Dedifferentiated amniotic fluid mesenchymal stem cell (primary cell): ENCODE data around the gene CPAMD8.
"Not testable (repeated sequence)": the region's sequence is repeated elsewhere in the genome, so short reads cannot be mapped to it uniquely, and the experiment has no call there.

ENCODE experiments used
- DNase-seq: peaks from one replicate; pipeline ENCODE4 v3.0.0-alpha.2; 2016; ENCODE audit errors: extremely low spot score

The CPAMD8 gene

GRCh38 chr19:17001603-17002183 is 24.9 kb downstream of the CPAMD8 start:
- no peak for DNase-seq

GRCh38 chr19:16998635-16999194 is 27.9 kb downstream of the CPAMD8 start:
- DNase-seq: no peak

- not testable (repeated sequence) for DNase-seq
These were observed 29.6 kb downstream of the CPAMD8 start for GRCh38 chr19:16996838-16997490.

DNA sequence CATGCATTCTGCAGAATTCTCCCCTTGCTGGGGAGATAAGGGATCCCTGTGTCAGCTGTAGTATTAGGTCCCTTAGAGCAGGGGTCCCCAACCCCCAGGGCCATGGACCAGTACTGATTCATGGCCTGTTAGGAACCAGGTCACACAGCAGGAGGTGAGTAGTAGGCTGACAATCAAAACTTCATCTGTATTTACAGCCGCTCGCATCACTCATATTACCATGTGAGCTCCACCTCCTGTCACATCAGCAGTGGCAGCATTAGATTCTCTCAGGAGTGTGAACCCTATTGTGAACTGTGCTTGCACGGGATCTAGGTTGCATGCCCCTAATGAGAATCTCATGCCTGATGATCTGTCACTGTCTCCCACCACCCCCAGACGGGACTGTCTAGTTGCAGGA is 37.9 kb downstream of the CPAMD8 start:
- DNase-seq: no peak

GRCh38 chr19:16985403-16985802 is 41.2 kb downstream of the CPAMD8 start:
- DNase-seq: no peak

- not testable (repeated sequence) for DNase-seq
These were observed 44.0 kb downstream of the CPAMD8 start for GRCh38 chr19:16982586-16982985.

GRCh38 chr19:16978839-16979802 is 47.5 kb downstream of the CPAMD8 start:
- no peak for DNase-seq

GRCh38 chr19:16978156-16978555 is 48.5 kb downstream of the CPAMD8 start:
- DNase-seq: no peak

GRCh38 chr19:16977306-16977705 is 49.3 kb downstream of the CPAMD8 start:
- no peak for DNase-seq

- no peak for DNase-seq
These were observed 50.2 kb downstream of the CPAMD8 start for GRCh38 chr19:16976446-16976845.

GRCh38 chr19:16970821-16971220 is 55.8 kb downstream of the CPAMD8 start:
- DNase-seq: no peak

GRCh38 chr19:16969135-16969534 is 57.5 kb downstream of the CPAMD8 start:
- DNase-seq: no peak

GRCh38 chr19:16960996-16961822 is 65.4 kb downstream of the CPAMD8 start:
- DNase-seq: not testable (repeated sequence)

DNA sequence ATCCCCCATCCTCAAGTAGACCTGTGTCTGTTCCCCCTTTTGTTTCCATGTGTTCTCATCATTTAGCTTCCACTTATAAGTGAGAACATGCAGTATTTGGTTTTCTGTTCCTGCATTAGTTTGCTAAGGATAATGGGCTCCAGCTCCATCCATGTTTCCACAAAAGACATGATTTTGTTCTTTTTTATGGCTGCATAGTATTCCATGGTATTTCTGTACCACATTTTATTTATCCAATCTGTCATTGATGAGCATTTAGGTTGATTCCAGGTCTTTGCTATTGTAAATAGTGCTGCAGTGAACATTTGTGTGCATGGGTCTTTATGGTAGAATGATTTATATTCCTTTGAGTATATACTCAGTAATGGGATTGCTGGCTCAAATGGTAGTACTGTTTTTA is 68.3 kb downstream of the CPAMD8 start:
- not testable (repeated sequence) for DNase-seq

GRCh38 chr19:16957855-16958254 is 68.8 kb downstream of the CPAMD8 start:
- no peak for DNase-seq

DNA sequence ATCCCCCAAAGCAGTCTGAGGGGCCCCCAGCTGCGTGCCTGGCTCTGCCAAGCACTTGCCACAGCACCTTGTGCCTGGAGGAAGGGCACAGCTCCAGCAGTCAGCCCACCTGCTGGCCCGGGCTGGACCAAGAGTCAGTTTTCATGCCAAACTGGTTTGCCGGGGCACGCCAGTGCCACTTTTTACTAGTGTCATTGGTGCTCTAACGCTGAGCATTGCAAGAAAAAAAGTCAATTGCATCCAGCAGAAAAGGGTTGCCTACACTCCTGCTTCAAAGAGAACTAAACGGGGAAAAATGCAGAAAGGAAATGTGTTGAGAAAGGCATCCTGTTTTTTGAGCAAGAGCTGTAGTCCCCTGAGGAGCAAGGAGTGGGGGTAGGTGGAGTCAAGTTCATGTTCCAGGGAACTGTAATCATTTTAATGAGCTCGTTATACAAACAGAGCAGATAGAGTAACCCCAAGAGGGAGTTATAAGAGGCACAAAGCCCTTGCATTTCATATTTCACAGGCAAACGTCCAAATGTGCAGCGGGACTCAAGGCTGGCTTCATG is 69.4 kb downstream of the CPAMD8 start:
- no peak for DNase-seq

GRCh38 chr19:16955161-16955560 is 71.4 kb downstream of the CPAMD8 start:
- no peak for DNase-seq

DNA sequence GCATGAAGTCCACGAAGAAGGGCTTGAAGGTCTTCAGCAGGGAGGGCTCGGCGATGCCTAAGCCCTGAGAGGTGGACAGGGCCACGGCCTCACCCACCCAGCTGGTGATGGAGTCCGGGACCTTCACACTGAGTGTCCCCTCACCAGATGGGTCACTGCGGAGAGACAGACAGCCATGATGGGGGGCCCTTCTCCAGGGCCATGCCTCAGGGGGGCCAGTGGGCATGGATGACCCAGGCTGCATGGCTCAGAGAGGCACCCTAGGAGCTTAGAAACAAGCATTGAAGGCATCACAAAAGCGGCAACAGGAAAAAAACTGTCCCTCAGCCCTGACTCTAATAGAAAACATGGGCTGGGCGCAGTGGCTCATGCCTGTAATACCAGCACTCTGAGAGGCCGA is 74.6 kb downstream of the CPAMD8 start:
- DNase-seq: no peak

DNA sequence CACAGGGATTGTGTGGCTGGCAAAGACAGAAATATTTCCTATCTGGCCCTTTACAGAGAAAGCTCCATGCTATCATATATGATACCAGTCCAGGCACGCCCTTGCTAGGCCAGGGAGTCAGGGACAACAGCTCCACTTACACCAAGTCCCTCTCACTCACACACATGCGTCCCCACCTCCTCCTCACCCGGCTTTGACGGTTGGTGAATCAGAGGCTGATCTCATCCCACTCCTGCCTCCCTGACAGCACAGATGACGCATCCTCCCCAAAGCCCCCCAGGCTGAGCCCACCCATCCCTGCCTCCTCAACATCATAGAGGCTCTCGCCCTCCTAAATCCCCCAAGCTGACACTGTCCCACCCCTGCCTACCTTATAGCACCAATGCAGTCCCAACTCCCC is 75.1 kb downstream of the CPAMD8 start:
- no peak for DNase-seq

- DNase-seq: no peak
These were observed 77.0 kb downstream of the CPAMD8 start for GRCh38 chr19:16949496-16950023.
